HFF-Myc (cell line): Measurements from ENCODE around the gene SESTD1.
A peak's percentile ranks its signal among the peaks of the same experiment; 100 is the strongest.

Source experiments
- DNase-seq: peaks from one replicate; pipeline ENCODE4 v3.0.0-alpha.2; 2011; ENCODE audit warnings: low read depth; ENCODE audit errors: extremely low read depth
- H3K4me3 ChIP-seq: replicated peaks from 2 replicates; pipeline ENCODE4 v1.5.1; 2011; ENCODE audit warnings: low read depth, mild to moderate bottlenecking, control low read depth, low read length
- TF ChIP-seq, protein P1 (sequence below): IDR thresholded peaks from 2 replicates; pipeline ENCODE4 v1.5.1; 2012; ENCODE audit warnings: mild to moderate bottlenecking, low read depth, low read length, control low read depth; ENCODE audit errors: missing control alignments

The SESTD1 gene

DNA sequence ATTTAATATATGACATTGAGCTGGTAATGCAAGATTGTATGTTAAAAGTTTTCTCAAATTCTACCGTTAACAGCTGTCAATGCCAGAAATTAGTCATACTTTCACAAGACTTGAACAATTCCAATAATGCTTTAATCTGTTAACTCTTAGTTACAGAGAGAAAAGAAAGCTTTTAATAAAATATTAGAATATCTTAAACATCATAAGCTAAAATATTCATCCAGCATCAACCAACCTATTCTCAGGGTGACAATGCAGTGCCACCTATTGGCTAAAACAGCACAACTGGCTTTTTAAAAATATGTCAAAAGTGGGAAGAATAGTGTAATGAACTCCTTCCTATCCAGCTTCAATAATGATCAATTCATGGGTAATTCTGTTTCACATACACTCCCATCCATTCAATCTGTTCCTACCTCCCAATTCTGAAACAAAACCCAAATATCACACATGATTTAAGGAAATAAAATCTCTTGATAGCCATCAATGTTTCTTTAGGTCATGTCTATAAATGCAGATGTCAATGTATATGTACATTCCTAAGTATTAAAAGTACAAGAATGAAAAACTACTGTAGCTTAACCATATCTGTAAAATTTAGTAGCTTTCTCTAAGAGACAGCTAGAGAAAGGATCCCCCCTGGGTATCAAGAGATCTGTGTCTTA lies 134.9 kb downstream of the SESTD1 start:
- no peak for DNase-seq
- no peak overlapping the region for H3K4me3 ChIP-seq
- TF ChIP-seq, protein P1, sequence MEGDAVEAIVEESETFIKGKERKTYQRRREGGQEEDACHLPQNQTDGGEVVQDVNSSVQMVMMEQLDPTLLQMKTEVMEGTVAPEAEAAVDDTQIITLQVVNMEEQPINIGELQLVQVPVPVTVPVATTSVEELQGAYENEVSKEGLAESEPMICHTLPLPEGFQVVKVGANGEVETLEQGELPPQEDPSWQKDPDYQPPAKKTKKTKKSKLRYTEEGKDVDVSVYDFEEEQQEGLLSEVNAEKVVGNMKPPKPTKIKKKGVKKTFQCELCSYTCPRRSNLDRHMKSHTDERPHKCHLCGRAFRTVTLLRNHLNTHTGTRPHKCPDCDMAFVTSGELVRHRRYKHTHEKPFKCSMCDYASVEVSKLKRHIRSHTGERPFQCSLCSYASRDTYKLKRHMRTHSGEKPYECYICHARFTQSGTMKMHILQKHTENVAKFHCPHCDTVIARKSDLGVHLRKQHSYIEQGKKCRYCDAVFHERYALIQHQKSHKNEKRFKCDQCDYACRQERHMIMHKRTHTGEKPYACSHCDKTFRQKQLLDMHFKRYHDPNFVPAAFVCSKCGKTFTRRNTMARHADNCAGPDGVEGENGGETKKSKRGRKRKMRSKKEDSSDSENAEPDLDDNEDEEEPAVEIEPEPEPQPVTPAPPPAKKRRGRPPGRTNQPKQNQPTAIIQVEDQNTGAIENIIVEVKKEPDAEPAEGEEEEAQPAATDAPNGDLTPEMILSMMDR, result peak; percentile 56

DNA sequence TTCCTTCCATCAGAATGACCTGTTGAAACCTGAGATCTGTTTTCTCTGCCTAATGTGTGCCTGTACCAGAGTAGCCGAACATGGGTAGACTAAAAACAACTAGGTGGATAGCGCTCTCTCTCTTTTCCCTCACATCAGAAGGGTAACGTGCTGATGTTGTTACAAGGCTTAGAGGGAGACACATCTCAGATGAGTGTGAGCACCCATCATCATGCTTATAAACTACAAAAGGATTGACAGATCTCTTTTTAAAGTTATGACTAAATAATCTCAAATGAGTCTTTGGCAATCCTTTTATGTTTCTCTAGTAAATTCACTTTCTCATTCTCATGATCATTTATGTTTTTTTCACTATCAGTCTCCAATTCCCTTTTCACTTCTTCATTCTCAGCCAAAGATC lies 139.2 kb downstream of the SESTD1 start:
- no peak for DNase-seq
- no peak overlapping the region for H3K4me3 ChIP-seq
- TF ChIP-seq, protein P1, result no peak

DNA sequence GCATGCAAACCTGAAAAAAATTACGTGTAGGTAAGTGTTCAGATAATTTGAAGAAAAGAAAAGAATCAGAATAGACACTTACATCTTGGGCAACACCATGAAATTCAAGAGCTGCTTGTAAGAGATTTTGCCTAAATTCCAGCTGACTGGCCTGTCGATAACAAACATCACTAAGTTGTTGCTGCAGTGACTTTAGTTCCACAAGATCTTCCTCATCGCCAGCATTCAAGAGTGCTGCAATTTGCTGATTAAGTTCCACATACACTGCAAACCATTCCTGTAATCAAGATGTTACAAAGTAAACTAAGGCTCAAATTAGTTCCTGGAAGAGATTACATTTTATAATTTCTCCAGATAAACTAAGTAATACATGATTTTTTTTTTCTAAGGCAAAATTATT lies 140.3 kb downstream of the SESTD1 start:
- H3K4me3 ChIP-seq, result no peak overlapping the region
- DNase-seq, result no peak
- TF ChIP-seq, protein P1, result no peak

DNA sequence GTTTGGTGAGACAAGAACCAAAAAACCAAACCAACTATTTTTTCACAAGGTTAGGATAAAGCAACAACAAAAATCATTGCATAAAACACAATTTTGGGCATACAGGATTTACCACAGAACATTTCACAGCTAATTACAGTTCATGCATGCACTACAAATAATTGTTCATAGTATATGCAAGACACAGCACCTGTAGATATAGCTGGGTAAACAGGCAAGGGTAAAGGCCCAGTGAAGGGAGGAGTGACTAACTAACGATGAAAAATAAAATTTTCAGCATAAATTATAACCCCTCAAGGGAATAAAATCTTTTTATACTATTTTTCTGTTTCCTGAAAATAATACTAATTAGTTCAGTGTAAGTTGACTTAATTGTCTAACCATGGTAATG lies 141.4 kb downstream of the SESTD1 start:
- H3K4me3 ChIP-seq, result no peak overlapping the region
- TF ChIP-seq, protein P1, result no peak
- DNase-seq, result no peak

DNA sequence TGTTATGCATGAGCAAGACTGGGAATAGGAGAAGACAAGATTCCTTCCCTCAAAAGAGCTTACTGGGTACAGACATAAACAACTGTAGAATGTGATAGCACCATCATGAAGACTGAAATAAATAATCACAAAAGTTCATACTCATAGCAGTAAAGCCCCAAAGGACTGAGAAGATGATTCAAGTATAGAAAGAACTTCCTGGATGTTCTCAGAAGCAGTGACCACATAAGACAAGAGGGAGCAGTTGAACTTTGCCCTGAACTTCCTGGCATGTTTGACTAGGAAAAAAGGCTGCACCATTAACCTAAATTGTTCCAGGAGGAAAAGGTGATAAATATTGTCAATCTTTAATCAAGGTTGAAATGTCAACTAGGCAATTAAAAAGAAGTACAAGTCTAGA lies 156.9 kb downstream of the SESTD1 start:
- H3K4me3 ChIP-seq, result no peak overlapping the region
- no peak for DNase-seq
- TF ChIP-seq, protein P1, result no peak

DNA sequence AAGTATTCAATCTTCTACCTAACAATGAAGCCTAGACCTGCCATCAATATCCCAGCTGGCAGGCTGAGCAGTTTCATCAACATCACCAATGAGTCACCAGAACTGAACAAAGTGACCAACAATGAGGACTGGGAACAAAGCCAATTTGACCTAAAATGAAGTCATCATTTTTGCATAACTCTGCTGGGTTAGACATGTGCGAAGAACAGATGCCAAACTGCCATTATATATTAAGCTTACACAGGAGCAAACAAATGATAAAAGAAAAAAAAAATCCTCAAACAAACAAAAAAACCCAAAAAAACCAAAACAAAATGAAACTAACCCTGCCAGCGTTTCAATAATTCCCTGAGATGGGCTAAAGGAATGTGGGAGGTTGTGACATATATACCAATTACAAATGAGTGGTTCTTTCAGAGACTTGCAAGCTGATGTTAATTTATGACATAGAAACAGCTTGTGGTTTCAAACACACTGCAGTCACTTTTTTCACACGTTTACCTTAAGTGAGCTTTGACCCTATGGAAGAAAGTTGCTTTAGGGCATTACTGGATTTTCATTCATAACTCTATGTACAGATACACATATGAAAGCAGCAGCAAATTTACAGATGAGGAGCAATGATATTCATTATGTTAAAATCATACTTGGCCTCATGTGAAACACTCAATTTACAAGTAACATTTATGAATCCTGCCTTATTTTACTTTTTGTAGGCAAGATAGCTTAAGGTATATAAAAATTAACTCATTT lies 157.8 kb downstream of the SESTD1 start:
- TF ChIP-seq, protein P1, result no peak
- DNase-seq, result peak; percentile 94
- H3K4me3 ChIP-seq, result no peak overlapping the region
